Measurements from ENCODE around the gene PAN2.
"Not testable (repeated sequence)": the region's sequence is repeated elsewhere in the genome, so short reads cannot be mapped to it uniquely, and the experiment has no call there.

PAN2 gene

DNA sequence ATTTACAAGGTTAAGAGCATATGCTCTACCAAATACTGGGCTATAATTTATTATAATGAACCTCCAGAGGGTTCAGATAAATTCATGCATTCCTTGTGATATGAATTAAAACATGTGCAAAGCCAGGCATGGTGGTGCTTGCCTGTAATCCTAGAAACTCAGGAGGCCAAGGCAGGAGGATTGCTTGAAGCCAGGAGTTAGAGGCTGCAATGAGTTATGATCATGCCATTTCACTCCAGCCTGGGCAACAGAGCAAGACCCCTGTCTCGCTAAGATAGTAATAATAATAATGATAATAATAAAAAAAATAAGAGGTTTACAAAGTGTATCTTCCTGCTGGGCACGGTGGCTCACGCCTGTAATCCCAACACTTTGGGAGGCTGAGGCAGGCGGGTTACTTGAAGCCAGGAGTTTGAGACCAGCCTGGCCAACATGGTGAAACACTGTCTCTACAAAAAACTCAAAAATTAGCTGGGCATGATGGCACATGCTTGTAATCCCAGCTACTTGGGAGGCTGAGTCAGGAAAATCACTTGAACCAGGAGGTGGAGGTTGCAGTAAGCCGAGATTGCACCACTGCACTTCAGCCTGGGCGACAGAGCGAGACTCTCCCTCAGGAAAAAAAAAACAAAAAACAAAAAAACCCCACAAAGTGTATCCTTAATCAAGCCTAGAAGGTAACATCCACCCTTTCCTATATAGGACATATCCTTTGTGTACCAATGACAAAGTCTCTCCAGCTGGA is 26.4 kb downstream of the PAN2 start:
- DNase-seq, result no peak

DNA sequence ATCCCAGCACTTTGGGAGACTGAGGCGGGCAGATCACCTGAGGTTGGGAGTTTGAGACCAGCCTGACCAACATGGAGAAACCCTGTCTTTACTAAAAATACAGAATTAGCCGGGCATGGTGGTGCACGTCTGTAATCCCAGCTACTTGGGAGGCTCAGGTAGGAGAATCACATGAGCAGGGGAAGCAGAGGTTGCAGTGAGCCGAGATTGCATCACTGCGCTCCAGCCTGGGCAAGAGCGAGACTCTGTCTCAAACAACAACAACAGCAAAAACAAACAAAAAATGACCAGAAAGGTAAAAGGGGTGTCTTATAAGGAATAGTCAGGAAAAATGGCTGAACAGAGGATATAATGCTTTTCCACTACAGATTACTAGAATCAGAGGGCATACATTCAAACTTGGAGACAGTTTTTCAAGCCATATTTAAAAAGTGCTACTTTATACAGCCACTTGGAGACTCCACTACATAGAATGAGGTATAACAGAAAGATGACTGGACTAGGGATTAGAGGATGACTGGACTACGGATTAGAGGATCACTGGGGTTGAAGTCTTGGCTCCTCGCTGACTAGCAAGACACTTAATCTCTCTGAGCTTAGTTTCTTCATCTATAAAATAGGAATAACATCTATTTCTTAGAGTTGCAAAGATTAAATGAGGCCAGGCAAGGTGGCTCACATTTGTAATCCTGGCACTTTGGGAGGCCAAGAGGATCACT is 28.8 kb downstream of the PAN2 start:
- no peak for DNase-seq

DNA sequence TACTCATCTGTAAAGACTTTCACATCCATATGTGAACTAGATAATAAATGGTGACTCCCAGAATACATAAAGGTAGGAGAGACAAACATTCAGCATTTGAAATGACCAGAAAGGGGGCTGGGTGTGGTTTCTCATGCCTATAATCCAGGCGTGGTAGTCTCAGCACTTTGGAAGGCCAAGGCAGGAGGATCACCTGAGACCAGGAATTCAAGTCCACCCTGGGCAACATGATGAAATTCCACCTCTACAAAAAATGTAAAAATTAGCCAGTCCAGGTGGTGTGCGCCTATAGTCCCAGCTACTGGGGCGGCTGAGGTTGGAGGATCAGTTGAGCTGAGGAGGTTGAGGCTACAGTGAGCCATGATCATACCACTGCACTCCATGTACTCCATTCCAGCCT is 29.5 kb downstream of the PAN2 start:
- DNase-seq, result no peak

DNA sequence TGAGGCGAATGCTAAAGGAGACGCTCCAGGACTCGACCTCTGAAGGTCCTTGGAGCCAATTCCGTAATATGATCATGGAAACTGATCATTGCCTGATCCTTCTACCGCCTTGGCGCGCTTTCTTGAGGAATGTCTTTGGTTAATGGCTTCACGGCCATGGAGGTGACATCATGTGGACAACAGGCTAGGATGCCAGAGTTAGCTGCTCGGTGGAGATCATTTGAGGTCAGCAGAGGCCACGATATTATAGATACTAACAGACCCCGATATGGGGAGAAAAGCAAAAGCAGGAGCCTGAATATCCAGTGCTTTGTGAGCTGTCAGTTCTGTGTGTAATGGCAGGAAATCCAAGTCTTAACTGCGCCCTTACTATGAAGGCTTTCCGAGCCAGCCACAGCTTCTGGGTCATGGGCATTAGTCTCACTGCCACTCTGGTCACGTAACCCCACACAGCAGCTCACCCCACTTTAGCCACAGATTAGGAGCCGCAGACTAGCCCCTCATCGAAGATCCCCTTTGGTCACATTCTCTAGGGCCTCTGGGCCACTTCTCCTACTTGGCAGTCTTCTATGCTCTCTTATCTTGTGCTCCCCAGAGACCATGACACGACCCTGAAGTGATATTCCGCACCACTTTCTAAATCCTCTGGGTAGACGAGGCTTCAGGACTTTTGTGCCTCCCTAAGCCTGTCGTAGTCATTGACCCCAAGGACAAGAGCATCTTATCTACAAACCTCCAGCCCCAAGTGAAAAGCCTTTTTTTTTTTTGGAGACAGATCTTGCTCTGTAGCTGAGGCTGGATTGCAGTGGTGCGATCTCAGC is 32.9 kb downstream of the PAN2 start:
- DNase-seq, result no peak

DNA sequence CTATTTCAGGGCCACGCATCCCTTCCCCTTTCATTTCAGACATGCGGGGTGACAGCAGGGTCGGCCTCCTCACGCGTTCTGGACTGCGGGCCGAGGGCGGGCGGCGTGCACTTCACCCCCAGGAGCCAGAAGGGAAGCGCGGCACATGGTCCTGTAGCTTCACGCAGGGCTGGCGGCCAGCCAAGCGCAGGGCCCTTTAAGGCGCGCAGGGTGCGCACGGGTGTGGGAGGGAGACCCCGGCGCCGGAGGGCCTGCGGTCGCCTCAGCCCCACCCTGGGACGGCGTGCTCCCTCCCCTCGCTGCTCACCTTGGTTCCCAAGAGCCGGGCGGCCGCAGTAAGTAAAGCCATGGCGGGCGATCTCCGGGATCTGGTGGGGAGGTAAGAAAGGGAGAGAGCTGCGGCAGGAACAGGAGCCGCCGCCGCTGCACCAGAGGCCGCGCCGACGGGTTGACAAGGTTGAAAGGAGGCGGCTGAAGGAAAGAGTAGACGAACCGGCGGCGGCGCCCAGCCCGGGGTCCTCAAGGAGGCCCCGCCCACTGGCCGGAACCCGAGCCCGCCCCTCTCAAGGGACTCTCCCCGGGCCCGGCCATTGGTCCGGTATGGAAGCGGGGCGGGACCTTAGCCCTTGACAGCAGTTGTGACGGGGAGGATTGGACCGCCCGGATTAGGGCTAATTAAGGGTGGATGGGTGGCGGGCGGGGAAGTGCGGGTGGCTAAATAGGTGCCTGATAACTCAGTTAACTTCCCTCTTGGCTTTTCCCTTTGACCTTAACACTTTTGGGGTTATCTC is 33.8 kb downstream of the PAN2 start, which contains the start of gene CS:
CS (minus strand) TSS at position 478 of the 791 bp plus-strand sequence; CDS start at position 349, 129 bp downstream.
- peak; percentile 99 for DNase-seq

DNA sequence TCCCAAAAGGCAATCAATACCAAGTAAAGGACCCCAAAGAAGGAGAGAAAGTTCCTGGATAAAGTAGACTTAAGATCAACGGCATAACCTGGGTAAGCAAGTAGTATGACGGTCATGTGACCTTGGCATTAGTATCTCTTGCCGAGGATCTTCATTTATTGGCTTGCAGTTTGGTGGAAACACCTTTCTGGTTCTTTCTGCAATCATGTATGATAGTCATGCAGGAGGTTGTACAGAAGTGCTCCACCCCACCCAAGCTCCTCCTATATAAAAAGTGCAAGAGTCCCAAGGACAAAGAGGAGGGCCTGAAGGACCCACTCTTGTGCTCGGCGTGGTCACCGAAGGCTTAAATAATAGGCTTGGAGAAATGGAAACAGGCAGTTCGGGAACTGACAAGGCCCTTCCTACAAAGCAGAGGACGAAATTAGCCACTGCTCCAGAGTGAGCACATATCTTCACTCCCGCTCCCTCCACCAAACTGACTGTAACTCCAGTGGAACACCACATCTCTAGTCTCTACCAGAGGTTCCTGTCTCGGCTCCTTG is 34.4 kb downstream of the PAN2 start:
- no peak for DNase-seq

DNA sequence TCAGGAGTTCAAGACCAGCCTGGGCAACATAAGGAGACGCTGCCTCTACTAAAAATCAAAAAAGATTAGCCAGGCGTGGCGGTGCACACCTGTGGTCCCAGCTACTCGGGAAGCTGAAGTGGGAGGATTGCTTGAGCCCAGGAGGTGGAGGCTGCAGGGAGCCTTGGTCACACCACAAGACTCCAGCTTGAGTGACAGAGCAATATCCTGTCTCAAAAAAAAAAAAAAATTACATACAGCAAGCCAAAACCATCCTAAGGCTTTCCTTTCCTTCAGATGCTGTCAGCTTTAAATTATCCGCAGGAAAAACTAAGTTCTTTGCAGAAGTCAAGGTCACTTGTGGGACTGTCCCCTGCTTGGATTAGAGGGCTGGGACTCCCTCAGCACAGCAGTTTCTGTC is 35.0 kb downstream of the PAN2 start:
- no peak for DNase-seq

DNA sequence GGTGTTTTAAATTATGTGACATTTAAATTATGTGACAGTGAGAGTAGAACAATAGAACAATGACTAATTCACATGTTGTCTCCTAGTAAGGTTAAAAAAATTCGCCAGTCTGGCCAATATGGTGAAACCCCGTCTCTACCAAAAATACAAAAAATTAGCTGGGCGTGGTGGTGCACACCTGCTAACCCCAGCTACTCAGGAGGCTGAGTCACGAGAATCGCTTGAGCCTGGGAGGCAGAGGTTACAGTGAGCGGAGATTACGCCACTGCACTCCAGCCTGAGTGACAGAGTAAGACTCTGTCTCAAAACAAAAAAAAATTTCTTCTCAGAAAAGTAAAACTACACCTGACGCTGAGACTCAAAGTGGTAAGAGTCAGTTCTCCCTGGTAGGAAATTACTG is 36.4 kb downstream of the PAN2 start:
- no peak for DNase-seq

DNA sequence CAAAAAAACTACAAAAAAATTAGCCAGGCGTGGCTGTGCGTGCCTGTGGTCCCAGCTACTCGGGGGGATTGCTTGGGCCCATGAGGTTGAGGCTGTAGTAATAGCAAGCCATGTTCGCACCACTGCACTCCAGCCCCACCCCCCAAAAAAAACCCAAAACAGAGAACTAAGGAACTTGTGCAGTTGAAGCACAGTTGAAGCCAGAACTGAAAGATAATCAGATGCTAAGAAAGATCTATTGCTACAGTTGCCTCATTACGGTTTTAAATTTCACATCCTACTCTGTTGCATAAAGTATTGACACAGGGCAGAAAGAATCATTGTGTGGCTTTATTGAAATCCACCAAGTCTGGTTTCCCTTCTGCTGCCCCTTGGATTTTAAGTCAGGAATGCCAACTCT is 37.5 kb downstream of the PAN2 start:
- DNase-seq, result no peak

DNA sequence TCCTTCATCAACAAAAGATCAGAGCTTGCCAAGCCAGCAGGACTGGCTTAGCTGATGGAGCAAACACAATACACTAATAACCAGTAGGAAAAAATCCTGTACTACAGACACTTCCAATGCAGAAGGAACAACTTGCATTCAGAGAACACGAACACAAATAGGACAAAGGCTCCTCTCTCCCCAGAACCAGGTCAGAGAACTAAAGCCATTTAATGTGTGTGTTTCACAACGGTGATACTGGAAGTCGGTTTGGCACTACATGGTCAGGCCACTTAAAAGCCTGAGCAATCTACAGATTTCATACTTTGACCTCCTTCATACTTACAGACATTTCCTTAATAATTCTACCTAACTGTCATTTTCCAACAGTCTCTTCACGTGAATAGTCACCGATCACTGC is 40.0 kb downstream of the PAN2 start:
- no peak for DNase-seq

DNA sequence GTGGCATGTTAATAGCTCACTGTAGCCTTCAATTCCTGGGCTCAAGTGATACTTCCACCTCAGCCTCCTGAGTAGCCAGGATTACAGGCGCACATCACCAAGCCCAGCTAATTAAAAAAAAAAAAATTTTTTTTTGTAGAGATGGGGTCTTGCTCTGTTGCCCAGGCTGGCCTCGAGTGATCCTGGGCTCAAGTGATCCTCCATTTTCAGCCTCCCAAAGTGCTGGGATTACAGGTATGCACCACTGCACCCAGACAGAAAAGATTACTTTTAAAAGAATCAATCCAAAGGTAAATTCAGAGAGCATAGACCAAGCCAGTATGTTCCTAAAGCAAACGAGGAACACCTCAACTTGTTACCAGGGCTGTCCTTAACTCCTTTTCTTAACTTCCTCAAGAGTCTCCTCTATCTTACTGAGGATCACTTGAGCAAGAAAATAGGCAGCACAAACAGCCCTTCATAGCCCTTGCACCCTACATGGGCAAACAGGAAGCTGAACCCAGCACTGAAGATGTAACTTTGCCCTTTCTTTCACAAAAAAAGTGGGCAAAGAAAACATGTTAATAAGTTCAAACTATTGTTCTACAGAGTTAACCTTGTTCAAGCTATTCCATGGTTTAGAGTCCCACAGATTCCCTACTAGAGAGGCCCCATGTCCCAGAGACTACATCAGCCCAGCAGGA is 45.0 kb downstream of the PAN2 start:
- DNase-seq, result no peak

DNA sequence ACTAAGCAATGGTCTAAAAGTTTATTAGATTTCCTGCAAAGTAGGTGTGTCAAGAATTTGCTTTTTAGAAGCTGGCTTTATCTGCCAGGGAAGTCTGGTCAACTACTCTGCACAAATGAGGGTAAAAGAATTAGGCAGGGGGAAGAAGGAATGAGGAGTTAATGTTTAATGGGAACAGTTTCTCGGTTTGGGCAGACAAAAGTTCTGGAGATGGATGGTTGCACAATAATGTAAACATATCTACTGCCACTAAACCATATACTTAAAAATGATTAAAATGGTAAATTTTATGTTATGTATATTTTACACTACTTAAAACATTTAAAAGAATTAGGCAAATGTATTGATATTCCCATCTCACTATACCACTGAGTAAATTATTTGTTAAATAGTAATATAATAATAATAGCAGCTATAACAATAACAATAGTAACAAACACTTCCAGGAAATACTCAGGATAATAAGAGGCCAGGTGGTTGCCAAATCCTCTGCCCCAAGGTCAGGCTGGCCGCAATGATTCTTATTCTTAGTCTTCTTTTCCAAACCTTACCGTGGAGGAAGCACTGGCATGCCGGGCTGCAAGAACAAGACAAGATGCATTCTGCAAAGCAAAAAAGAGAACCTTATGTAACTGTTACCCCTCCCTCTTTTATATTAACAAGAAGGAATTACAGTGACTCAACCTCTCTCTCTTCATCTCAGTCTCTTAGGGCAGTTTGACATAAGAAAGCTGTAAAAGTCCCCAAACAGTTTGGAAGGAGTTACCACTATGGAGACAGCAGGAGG is 47.6 kb downstream of the PAN2 start:
- no peak for DNase-seq

DNA sequence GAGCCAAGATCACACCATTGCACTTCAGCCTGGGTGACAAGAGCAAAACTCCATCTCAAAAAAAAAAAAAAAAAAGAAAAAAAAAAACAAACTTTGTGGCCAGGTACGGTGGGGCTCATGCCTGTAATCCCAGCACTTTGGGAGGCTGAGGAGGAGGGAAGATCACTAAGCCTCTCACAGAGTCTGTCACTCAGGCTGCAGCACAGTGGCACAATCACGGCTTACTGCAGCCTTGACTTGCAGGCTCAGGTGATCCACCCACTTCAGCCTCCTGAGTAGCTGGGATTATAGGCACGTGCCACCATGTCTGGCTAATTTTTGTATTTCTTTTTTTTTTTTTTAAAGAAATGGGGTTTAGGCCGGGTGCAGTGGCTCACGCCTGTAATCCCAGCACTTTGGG is 49.5 kb downstream of the PAN2 start:
- DNase-seq, result not testable (repeated sequence)

DNA sequence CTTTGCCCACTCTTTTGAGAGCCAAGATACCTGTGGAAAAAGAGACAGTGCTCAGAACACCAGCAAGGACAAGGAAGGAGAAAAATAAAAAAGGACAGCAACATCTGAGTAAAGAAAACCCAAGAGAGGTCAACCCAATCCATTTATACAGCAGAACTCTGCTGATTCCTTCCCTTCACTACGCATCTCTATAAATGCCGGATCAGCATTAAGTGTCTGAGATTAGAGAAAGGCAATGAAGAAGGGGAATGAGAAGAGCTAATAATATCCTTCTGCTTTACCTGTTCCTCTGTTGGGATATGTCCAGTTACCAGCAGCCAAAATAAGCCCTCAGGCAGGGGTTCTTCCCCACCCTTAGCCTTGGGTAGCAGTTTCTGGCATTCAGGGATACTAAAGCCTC is 51.2 kb downstream of the PAN2 start:
- no peak for DNase-seq

DNA sequence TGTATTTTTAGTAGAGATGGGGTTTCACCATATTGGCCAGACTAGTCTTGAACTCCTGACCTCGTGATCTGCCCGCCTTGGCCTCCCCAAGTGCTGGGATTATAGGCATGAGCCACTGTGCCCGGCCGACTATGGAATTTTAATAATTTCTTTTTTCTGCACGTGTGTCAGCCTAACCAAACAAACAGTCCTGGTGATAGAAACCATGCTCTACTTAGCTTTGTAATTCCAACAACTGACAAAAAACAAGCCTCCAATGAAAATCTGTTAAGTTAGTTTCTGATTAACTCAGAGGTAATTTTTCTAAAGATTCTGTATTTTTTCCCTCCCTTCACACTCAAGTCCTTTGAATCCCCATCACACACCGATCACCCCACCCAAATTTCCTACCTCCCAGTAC is 51.8 kb downstream of the PAN2 start:
- DNase-seq, result no peak

DNA sequence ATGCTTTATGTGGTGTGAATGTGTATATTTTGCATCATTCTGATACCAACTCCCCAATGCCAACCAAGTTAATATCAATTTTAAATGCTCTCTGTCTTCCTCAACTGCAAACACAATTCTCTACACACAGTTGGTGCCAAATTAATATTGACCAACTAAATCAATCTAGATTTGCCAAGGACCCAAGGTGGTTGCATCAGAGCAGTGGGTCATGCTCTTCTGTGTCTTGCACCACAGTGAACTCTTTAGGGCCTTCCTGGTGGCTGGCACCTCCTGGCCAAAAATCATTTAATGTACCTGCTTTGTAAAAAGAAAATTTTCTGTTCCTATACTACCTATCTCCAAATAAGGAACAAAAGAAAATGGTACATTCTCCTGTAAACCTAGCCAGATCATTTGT is 53.0 kb downstream of the PAN2 start:
- DNase-seq, result no peak

DNA sequence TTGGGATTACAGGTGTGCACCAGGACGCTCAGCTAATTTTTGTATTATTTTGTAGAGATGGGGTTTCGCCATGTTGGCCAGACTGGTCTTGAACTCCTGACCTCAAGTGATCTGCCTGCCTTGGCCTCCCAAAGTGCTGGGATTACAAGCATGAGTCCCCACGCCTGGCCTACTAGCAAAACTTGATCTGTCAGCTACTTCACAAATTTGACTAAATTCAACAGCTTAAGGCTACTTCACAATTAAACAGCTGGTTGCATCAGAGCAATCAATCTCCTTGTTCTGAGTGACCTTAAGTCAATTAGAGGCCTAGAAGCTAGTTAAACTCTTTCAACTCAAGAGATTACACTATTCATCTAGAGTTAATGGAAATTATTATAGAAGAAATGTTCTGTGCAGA is 54.9 kb downstream of the PAN2 start:
- DNase-seq, result no peak

DNA sequence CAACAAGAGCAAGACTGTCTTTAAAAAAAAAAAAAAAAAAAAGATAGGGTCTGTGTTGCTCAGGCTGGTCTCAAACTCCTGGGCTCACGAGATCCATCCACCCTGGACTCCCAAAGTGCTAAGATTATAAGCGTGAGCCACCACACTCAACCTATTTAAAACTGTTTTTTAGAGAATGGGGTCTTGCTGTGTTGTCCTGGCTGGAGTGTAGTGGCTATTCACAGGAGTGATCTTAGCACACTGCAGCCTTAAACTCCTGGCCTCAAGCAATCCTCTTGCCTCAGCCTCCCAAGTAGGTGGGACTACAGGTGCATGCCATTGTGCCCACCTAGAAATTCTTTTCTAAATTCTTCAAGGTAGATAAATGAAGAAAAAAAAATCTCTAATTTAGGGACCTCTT is 59.5 kb downstream of the PAN2 start:
- no peak for DNase-seq

DNA sequence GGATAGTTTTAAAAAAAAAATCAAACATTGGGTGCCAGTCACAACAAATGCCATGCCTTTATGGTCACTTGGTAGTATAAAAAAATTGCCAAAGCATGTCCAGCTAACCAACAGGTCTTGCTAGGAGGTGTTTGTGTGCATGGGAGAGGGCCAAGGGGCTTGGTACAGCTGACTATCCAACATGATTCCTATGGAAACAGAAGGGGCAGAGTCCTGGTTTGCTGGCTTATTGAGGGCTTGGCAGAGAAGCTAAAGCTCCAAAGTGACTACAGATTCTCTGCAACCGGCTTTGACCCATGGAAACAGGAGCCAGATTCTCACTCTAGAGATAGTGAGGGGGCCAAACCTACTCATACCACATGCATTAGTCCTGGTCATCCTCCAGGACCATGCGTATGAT is 61.3 kb downstream of the PAN2 start:
- DNase-seq, result not testable (repeated sequence)

DNA sequence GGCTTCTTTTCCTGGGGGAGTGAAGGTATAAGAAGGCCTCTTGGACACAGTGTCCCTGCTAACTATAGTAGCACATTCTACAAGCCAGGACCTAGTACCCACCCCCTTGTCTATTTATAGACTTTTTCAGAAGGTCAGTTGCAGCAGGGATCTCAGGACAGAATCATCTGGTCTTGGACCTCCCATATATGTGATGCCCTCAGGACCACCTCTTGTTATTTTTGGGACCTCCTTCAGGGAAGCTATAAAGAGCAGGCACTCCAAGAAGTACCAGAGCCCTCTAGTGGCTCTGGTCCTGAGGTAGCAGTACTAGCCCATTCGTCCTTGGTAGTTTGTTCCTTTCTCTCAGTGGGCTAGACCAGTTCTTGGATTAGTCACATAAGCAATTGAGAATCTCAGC is 62.8 kb downstream of the PAN2 start:
- no peak for DNase-seq

DNA sequence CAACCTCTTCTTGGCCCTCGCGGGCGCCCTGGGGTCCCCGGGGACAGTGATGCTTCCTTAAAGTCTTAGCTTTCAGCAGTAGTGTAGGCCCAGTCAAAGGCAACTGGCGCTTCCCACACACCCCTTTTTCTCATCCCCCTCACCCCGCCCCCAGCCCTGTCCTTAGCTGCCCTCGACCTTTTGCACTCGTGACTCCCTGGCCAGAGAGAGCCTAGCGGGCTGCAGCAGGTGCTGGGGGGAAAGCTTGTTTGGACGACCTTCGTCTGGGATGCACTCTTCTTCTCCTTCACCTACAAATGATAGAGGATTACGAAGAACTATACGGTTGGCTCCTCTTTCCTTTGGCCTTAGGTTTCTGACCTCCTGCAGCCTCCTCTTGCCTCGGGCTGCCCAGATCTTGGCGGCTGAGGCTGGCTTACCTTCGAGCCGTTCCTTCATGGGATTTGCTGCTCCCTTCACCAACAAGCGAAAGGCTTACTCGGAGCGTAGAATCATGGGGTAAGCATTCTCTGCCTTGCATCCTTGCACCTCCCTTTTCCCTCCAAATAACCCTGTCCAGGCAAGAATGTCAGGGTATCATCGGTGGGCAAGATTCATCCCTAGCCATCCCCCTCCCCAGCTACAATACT is 66.2 kb downstream of the PAN2 start:
- DNase-seq, result no peak

Measured in CD4-positive, alpha-beta T cell treated with Interleukin-15 for 1 hour (primary cell).